Activated naive CD8-positive, alpha-beta T cell treated with anti-CD3 and anti-CD28 coated beads, Interleukin-2, amount 10 ng/mL, durations not matched to agents 7 days and 5 days (primary cell): ENCODE data around the gene ATIC. TPM values are rescaled to one million over a fixed set of nuclear protein-coding genes. Genes with fewer than 3 reads are reported as not detected.
"Not testable (repeated sequence)": the region's sequence is repeated elsewhere in the genome, so short reads cannot be mapped to it uniquely, and the experiment has no call there.

Experiments
- ATAC-seq: fragments of 150-1000 bp; cut with Tn5 transposase; one replicate; pipeline ENCODE4 v1.10.0; 2021; ENCODE audit warnings: low read depth, moderate library complexity
- POLR2A ChIA-PET: fragments of 350-600 bp; sonication (Branson Sonifier 250); formaldehyde crosslinking; loops from one replicate; lab custom pipeline; 2021; ENCODE audit warnings: antibody characterized with exemption; lab: Charles Lee
- DNase-seq: peaks from one replicate; pipeline ENCODE4 v3.0.0; 2021
- H3K27ac Mint-ChIP-seq: one replicate; pipeline ENCODE4 v1.8.0; 2022; ENCODE audit warnings: mild to moderate bottlenecking, mixed read lengths
- H3K27me3 Mint-ChIP-seq: one replicate; pipeline ENCODE4 v1.8.0; 2022; ENCODE audit warnings: mild to moderate bottlenecking, moderate library complexity, mixed read lengths
- H3K36me3 Mint-ChIP-seq: one replicate; pipeline ENCODE4 v1.8.0; 2021; ENCODE audit warnings: mild to moderate bottlenecking, mixed read lengths
- H3K4me1 Mint-ChIP-seq: one replicate; pipeline ENCODE4 v1.8.0; 2021; ENCODE audit warnings: mixed read lengths
- H3K4me3 Mint-ChIP-seq: one replicate; pipeline ENCODE4 v1.8.0; 2022; ENCODE audit warnings: mild to moderate bottlenecking, moderate library complexity, mixed read lengths
- H3K9me3 Mint-ChIP-seq: one replicate; pipeline ENCODE4 v1.8.0; 2021; ENCODE audit warnings: mixed read lengths
- total RNA-seq, 2 experiments: library from RNA; stranded (reverse); gene quantifications; one replicate each; pipeline ENCODE4 v1.2.3, GENCODE V29; 2021

ATIC gene
- total RNA-seq, 2 experiments from 2014 or later: 117 to 120 TPM

GRCh38 chr2:215286309-215286708 lies 25.6 kb upstream of the ATIC start:
- POLR2A ChIA-PET: no interaction called here
- no peak for ATAC-seq
- Mint-ChIP-seq H3K9me3 (no peaks in the 10 kb centered on the region), H3K27ac (no peak overlapping the region), H3K27me3 (peaks cover 2% of the 10 kb centered on the region), H3K4me1 (no peaks in the 10 kb centered on the region), H3K36me3 (no peaks in the 10 kb centered on the region), H3K4me3 (no peak overlapping the region)
- no peak for DNase-seq

DNA sequence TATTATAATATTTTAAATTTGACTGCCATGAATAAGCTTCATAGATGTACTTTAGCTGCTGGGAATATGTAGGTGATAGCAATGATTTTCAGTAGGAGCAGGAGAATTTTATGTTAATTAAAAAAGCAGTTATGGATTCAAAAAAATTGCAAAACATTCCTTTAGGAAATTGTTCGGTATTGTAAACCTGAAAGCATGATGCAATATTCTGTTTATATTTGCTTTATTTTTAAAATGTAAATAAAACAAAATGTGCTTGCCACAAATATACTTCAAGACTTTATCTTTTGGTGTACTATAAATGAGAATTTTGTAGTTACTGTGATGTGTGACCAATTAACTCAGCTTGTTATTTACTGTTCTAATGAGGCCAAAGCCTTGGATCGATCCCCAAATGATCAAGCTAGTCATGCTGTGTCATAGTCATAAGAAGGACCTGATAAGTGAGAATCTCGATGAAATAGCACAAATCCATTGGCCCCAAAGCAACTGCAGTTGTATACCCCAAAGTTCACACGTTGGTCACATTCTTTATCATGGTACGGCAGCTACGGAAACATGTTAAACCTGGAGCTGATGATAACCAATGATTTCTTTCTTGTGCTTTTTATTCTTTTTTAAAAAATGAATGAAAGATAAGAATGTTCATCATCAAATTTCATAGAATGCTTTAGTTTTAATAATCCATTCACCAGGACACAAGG lies 23.6 kb upstream of the ATIC start:
- H3K27ac Mint-ChIP-seq: no peak overlapping the region
- DNase-seq: no peak
- no peak overlapping the region for H3K4me3 Mint-ChIP-seq
- H3K9me3 Mint-ChIP-seq: no peaks in the 10 kb centered on the region
- peaks cover 2% of the 10 kb centered on the region for H3K27me3 Mint-ChIP-seq
- no peak for ATAC-seq
- no peaks in the 10 kb centered on the region for H3K36me3 Mint-ChIP-seq
- no peaks in the 10 kb centered on the region for H3K4me1 Mint-ChIP-seq
- POLR2A ChIA-PET: no interaction called here

GRCh38 chr2:215290980-215291599 lies 20.8 kb upstream of the ATIC start:
- Mint-ChIP-seq H3K36me3 (no peaks in the 10 kb centered on the region), H3K4me1 (no peaks in the 10 kb centered on the region), H3K9me3 (no peaks in the 10 kb centered on the region), H3K27ac (no peak overlapping the region), H3K4me3 (no peak overlapping the region), H3K27me3 (peaks cover 2% of the 10 kb centered on the region)
- POLR2A ChIA-PET: no interaction called here
- no peak for DNase-seq
- no peak for ATAC-seq

DNA sequence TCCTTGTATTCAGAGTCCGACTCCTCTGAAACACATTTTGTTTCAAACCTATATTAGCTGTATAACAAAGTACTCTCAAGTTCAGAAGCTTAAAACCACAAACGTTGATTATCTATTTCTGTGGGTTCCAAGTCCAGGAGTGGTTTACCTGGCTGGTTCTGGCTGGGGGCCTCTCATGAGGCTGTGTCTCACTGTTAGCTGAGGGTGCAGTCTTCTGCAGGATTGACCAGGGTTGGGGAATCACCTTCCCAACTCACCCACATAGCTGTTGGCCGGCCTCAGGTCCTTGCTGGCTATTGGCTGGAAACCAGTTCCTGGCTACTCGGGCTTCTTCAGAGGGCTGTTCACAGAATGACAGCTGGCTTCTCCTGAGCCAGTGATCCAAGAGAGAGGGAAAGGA lies 18.0 kb upstream of the ATIC start:
- POLR2A ChIA-PET: no interaction called here

DNA sequence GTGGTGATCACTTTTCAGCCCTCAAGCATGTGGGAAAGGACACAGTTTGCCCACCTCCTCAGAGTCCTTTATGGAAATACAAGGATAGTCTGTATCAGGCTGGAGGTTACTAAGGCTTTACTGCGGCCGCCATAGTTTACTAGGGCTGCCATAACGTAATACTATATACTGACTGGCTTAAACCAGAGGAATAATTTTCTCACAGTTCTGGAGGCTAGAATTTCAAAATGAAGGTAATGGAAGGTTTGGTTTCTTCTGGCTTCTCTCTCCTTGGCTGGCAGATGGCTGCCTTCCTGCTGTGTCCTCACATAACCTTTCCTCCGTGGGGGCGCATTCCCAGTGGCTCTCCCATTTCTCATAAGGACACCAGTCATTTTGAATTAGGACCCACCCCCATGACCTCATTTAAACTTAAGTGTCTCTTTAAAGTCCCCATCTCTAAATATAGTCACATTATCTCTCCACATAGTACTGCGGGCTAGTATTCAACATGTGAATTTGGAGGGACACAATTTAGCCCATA lies 12.5 kb upstream of the ATIC start:
- Mint-ChIP-seq H3K4me1 (no peaks in the 10 kb centered on the region), H3K27ac (no peak overlapping the region), H3K9me3 (peaks cover 4% of the 10 kb centered on the region), H3K36me3 (no peaks in the 10 kb centered on the region), H3K4me3 (no peak overlapping the region), H3K27me3 (no peaks in the 10 kb centered on the region)
- ATAC-seq (no peak), DNase-seq (no peak)
- POLR2A ChIA-PET: no interaction called here

More for the DNA sequence above, 18.0 kb upstream of the ATIC start:
- no peaks in the 10 kb centered on the region for H3K27me3 Mint-ChIP-seq
- no peak for DNase-seq
- H3K36me3 Mint-ChIP-seq: no peaks in the 10 kb centered on the region
- no peaks in the 10 kb centered on the region for H3K4me1 Mint-ChIP-seq
- no peak overlapping the region for H3K4me3 Mint-ChIP-seq
- H3K27ac Mint-ChIP-seq: no peak overlapping the region
- ATAC-seq: no peak
- H3K9me3 Mint-ChIP-seq: no peaks in the 10 kb centered on the region

DNA sequence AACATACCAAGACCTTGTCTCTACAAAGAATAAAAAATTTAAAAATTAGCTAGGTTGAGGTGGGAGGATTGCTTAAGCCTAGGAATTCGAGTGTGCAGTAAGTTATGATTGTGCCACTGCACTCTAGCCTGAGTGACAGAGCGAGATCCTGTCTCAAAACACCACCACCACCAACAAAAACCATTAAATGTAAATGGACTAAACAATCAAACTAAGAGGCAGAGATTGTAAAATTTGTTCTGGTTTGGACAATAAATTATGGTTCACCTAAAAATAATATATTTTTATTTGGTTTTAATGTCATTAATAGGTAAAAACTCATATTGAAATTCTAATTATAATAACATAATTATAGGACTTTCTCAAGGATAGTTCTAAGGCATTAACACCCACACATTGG lies 9.9 kb upstream of the ATIC start:
- Mint-ChIP-seq H3K27ac (no peak overlapping the region), H3K9me3 (peaks cover 4% of the 10 kb centered on the region), H3K27me3 (peaks cover 4% of the 10 kb centered on the region), H3K4me3 (no peak overlapping the region), H3K36me3 (no peaks in the 10 kb centered on the region), H3K4me1 (no peaks in the 10 kb centered on the region)
- POLR2A ChIA-PET: no interaction called here
- DNase-seq (no peak), ATAC-seq (no peak)

DNA sequence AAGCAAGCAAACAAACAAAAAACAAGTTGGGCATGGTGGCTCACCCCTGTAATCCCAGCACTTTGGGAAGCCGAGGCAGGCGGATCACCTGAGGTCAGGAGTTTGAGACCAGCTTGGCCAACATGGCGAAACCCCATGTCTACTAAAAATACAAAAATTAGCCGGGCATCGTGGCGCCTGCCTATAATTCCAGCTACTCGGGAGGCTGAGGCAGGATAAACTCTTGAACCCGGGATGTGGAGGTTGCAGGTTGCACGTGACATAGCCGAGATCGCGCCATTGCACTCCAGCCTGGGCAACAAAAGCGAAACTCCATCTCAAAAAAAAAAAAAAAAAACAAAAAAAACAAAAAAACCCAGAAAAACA lies 617 bp upstream of the ATIC start:
- Mint-ChIP-seq H3K36me3 (peaks cover 24% of the 10 kb centered on the region), H3K4me1 (peaks cover 24% of the 10 kb centered on the region), H3K4me3 (peak overlapping the region; percentile 83), H3K27ac (peak overlapping the region; percentile 84)
- POLR2A ChIA-PET: interaction anchor here (0.6 to 1.2 kb wide), 9 partner anchors 9 to 538 kb away, joined by 3 to 6 read pairs (median 4); no protein-coding TSS in a partner anchor
- not testable (repeated sequence) for H3K9me3 Mint-ChIP-seq, H3K27me3 Mint-ChIP-seq
- peak; percentile 40 for DNase-seq
- peak; percentile 15 for ATAC-seq

GRCh38 chr2:215313255-215313613 lies 1.4 kb downstream of the ATIC start:
- H3K36me3 Mint-ChIP-seq: peaks cover 29% of the 10 kb centered on the region
- no peak for DNase-seq
- peak overlapping the region; percentile 91 for H3K27ac Mint-ChIP-seq
- peak overlapping the region; percentile 96 for H3K4me3 Mint-ChIP-seq
- H3K4me1 Mint-ChIP-seq: peaks cover 29% of the 10 kb centered on the region
- ATAC-seq: no peak
- POLR2A ChIA-PET: no interaction called here
- no peaks in the 10 kb centered on the region for H3K9me3 Mint-ChIP-seq
- H3K27me3 Mint-ChIP-seq: no peaks in the 10 kb centered on the region

GRCh38 chr2:215314896-215315295 lies 3.0 kb downstream of the ATIC start:
- Mint-ChIP-seq H3K27me3 (no peaks in the 10 kb centered on the region), H3K27ac (peak overlapping the region; percentile 36), H3K36me3 (peaks cover 36% of the 10 kb centered on the region), H3K9me3 (no peaks in the 10 kb centered on the region), H3K4me1 (peaks cover 29% of the 10 kb centered on the region), H3K4me3 (no peak overlapping the region)
- ATAC-seq (no peak), DNase-seq (no peak)
- POLR2A ChIA-PET: no interaction called here

DNA sequence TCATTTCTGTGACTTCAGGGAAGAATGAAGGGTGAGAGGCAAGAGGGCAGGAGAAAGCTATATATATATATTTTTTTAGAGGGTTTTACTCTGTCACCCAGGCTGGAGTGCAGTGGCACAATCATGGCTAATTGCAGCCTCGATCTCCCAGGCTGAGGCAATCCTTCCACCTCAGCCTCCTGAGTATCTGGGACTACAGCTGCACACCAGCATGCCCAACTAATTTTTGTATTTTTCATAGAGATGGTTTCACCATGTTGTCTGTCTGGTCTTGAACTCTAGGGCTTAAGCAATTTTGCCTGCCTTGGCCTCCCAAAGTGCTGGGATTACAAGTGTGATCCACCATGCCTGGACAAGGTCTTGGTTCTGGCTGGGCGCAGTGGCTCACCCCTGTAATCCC lies 3.4 kb downstream of the ATIC start:
- peaks cover 31% of the 10 kb centered on the region for H3K4me1 Mint-ChIP-seq
- POLR2A ChIA-PET: no interaction called here
- peak overlapping the region; percentile 36 for H3K27ac Mint-ChIP-seq

DNA sequence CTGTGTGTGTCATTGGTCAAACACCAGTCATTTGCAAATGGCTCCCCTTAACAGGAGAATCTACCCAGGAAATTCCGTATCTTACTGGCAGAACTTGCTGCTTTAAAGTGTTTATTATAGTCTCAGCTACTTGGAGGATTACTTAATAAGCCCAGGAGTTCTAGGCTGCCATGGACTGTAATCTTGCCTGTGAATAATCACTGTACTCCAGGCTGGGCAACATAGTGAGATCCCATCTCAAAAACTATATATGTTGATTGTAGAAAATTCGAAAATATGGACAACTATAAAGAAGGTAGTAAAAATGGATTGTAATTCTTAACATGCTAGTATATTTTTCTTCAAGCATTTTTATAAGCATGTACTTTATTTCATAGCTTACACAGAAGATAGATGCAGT lies 4.5 kb downstream of the ATIC start:
- H3K4me3 Mint-ChIP-seq: no peak overlapping the region
- no peaks in the 10 kb centered on the region for H3K27me3 Mint-ChIP-seq
- no peaks in the 10 kb centered on the region for H3K9me3 Mint-ChIP-seq
- ATAC-seq (no peak), DNase-seq (no peak)
- H3K27ac Mint-ChIP-seq: no peak overlapping the region
- POLR2A ChIA-PET: no interaction called here
- H3K4me1 Mint-ChIP-seq: peaks cover 35% of the 10 kb centered on the region
- H3K36me3 Mint-ChIP-seq: peaks cover 45% of the 10 kb centered on the region

More for the DNA sequence above, 3.4 kb downstream of the ATIC start:
- Mint-ChIP-seq H3K36me3 (peaks cover 38% of the 10 kb centered on the region), H3K27me3 (no peaks in the 10 kb centered on the region), H3K9me3 (no peaks in the 10 kb centered on the region), H3K4me3 (no peak overlapping the region)
- ATAC-seq (no peak), DNase-seq (no peak)

GRCh38 chr2:215319500-215319899 lies 7.6 kb downstream of the ATIC start:
- POLR2A ChIA-PET: interaction anchor here (1.2 kb wide), 1 partner anchor 8 kb away, joined by 6 read pairs; the partner anchor contains the start of gene ATIC
- H3K4me1 Mint-ChIP-seq: peaks cover 28% of the 10 kb centered on the region
- no peak overlapping the region for H3K4me3 Mint-ChIP-seq
- H3K9me3 Mint-ChIP-seq: no peaks in the 10 kb centered on the region
- no peaks in the 10 kb centered on the region for H3K27me3 Mint-ChIP-seq
- H3K27ac Mint-ChIP-seq: no peak overlapping the region
- ATAC-seq (no peak), DNase-seq (no peak)
- H3K36me3 Mint-ChIP-seq: peaks cover 48% of the 10 kb centered on the region

- H3K36me3 Mint-ChIP-seq: peaks cover 44% of the 10 kb centered on the region
- DNase-seq: no peak
- ATAC-seq: no peak
- H3K4me1 Mint-ChIP-seq: peaks cover 25% of the 10 kb centered on the region
- no peaks in the 10 kb centered on the region for H3K9me3 Mint-ChIP-seq
- H3K4me3 Mint-ChIP-seq: no peak overlapping the region
- no peaks in the 10 kb centered on the region for H3K27me3 Mint-ChIP-seq
- POLR2A ChIA-PET: interaction anchor here (1.2 kb wide), 1 partner anchor 8 kb away, joined by 6 read pairs; the partner anchor contains the start of gene ATIC
- no peak overlapping the region for H3K27ac Mint-ChIP-seq
Observed at GRCh38 chr2:215320102-215320501, 8.2 kb downstream of the ATIC start.

DNA sequence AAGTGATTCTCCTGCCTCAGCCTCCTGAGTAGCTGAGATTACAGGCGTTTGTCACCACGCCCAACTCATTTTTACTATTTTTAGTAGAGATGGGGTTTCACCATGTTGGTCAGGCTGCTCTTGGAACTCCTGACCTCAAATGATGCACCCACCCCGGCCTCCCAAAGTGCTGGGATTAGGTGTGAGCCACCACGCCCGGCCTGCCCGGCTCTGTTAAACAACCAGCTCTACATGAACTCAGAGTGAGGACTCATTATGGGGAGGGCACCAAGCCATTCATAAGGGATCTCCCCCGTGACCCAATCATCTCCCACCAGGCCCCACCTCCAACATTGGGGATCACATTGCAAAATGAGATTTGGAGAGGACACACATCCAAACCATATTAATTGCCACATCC lies 8.8 kb downstream of the ATIC start:
- Mint-ChIP-seq H3K4me3 (no peak overlapping the region), H3K9me3 (no peaks in the 10 kb centered on the region), H3K4me1 (peaks cover 25% of the 10 kb centered on the region), H3K27ac (peak overlapping the region; percentile 16), H3K27me3 (no peaks in the 10 kb centered on the region), H3K36me3 (peaks cover 44% of the 10 kb centered on the region)
- POLR2A ChIA-PET: interaction anchor here (1.2 kb wide), 1 partner anchor 9 kb away, joined by 6 read pairs; the partner anchor contains the start of gene ATIC
- ATAC-seq (no peak), DNase-seq (no peak)
